Vagina (tissue), 2 donors: Measurements from ENCODE around the gene HSD17B2. TPM values are rescaled to one million over a fixed set of nuclear protein-coding genes. Genes with fewer than 3 reads are reported as not detected.

Experiments used
- DNase-seq, 2 donors: peaks; one replicate each; pipeline ENCODE4 v3.0.0-alpha.2; 2017; ENCODE audit errors: extremely low spot score in 2 of 2
- H3K27ac ChIP-seq: fragments of 200-600 bp; sonication (generic); one replicate; pipeline ENCODE4 v1.5.1; 2019
- H3K27me3 ChIP-seq: fragments of 200-600 bp; sonication (generic); one replicate; pipeline ENCODE4 v1.5.1; 2019
- H3K36me3 ChIP-seq, 2 donors: fragments of 200-600 bp; sonication (generic); one replicate each; pipeline ENCODE4 v1.5.1; 2017 to 2019
- H3K4me1 ChIP-seq: fragments of 200-600 bp; sonication (generic); one replicate; pipeline ENCODE4 v1.5.1; 2019
- H3K4me3 ChIP-seq, 2 donors: fragments of 200-600 bp; sonication (generic); 1 replicate in 1 of 2; 2 replicates in 1 of 2; pipeline ENCODE4 v1.5.1; 2016 to 2019
- H3K9me3 ChIP-seq: fragments of 200-600 bp; sonication (generic); one replicate; pipeline ENCODE4 v1.5.1; 2019
- CTCF ChIP-seq, 3 experiments: fragments of 450-650 bp in 2 of 3; fragments of 200-600 bp in 1 of 3; sonication (generic) in 1 of 3; IDR thresholded peaks; one replicate each; pipeline ENCODE4 v1.5.1; 2017 to 2019; ENCODE audit warnings: antibody characterized with exemption in 3 of 3, mild to moderate bottlenecking in 2 of 3, moderate library complexity in 2 of 3
- POLR2A ChIP-seq, 2 donors: fragments of 450-650 bp; IDR thresholded peaks; one replicate each; pipeline ENCODE4 v1.6.1; 2017; ENCODE audit warnings: antibody characterized with exemption in 2 of 2, mild to moderate bottlenecking in 2 of 2, moderate library complexity in 2 of 2
- POLR2AphosphoS5 ChIP-seq, 2 donors: sonication (generic); formaldehyde crosslinking; IDR thresholded peaks; one replicate each; pipeline ENCODE4 v1.9.0; 2017; ENCODE audit warnings: antibody characterized with exemption in 2 of 2, mild to moderate bottlenecking in 2 of 2, low read depth in 1 of 2; ENCODE audit not compliant: insufficient read depth in 1 of 2
- intact Hi-C: fragments of 100-400 bp; cut with DNase I; formaldehyde crosslinking; loops from one replicate; pipeline ENCODE4 v1.15.1; 2023
- total RNA-seq: library from RNA; depleted of rRNA; stranded (reverse); fragments of >200 nt; gene quantifications from one replicate; pipeline ENCODE4 v1.2.3, GENCODE V29; 2016

HSD17B2 gene
- total RNA-seq, 1 donor from 2014 or later, result 2.9 TPM

GRCh38 chr16:82056550-82056896, 21.5 kb downstream of the HSD17B2 start:
- H3K27ac ChIP-seq, result no peak overlapping the region

GRCh38 chr16:82059161-82059982, 24.3 kb downstream of the HSD17B2 start:
- Histone ChIP-seq H3K4me3 (no peak overlapping the region), H3K9me3 (no peaks in the 10 kb centered on the region), H3K27me3 (no peaks in the 10 kb centered on the region), H3K36me3 (no peaks in the 10 kb centered on the region), H3K4me1 (peaks cover 23% of the 10 kb centered on the region), H3K27ac (no peak overlapping the region)
- intact Hi-C loops, result no loop called here
- TF ChIP-seq POLR2AphosphoS5 (IDR thresholded peaks at IDR 0.05; ENCODE audit: insufficient read depth in 1 of 2, low read depth in 1 of 2), result no peak
- TF ChIP-seq POLR2A (IDR thresholded peaks at IDR 0.05), result no peak
- no peak for TF ChIP-seq CTCF (IDR thresholded peaks at IDR 0.05)
- DNase-seq, result no peak

More at GRCh38 chr16:82056550-82056896, 21.5 kb downstream of the HSD17B2 start:
- no peaks in the 10 kb centered on the region for H3K27me3 ChIP-seq
- H3K36me3 ChIP-seq, result no peaks in the 10 kb centered on the region
- no peaks in the 10 kb centered on the region for H3K9me3 ChIP-seq
- H3K4me1 ChIP-seq, result peaks cover 23% of the 10 kb centered on the region
- no peak overlapping the region for H3K4me3 ChIP-seq
- intact Hi-C loops, result no loop called here
- TF ChIP-seq POLR2AphosphoS5 (IDR thresholded peaks at IDR 0.05; ENCODE audit: insufficient read depth in 1 of 2, low read depth in 1 of 2) (no peak), POLR2A (IDR thresholded peaks at IDR 0.05) (no peak), CTCF (IDR thresholded peaks at IDR 0.05) (no peak)
- DNase-seq, result no peak

- TF ChIP-seq POLR2A (IDR thresholded peaks at IDR 0.05) (no peak), POLR2AphosphoS5 (IDR thresholded peaks at IDR 0.05; ENCODE audit: insufficient read depth in 1 of 2, low read depth in 1 of 2) (no peak), CTCF (IDR thresholded peaks at IDR 0.05) (no peak)
- peaks cover 19% of the 10 kb centered on the region for H3K4me1 ChIP-seq
- intact Hi-C loops, result no loop called here
- no peak for DNase-seq
- no peaks in the 10 kb centered on the region for H3K9me3 ChIP-seq
- no peaks in the 10 kb centered on the region for H3K36me3 ChIP-seq
- no peak overlapping the region for H3K27ac ChIP-seq
- H3K4me3 ChIP-seq, result no peak overlapping the region
- no peaks in the 10 kb centered on the region for H3K27me3 ChIP-seq
Measured at GRCh38 chr16:82059983-82060421, 24.9 kb downstream of the HSD17B2 start.

GRCh38 chr16:82061861-82062525, 26.9 kb downstream of the HSD17B2 start:
- H3K4me1 ChIP-seq, result peaks cover 10% of the 10 kb centered on the region
- no peak for DNase-seq
- no peaks in the 10 kb centered on the region for H3K36me3 ChIP-seq
- H3K4me3 ChIP-seq, result no peak overlapping the region
- intact Hi-C loops, result no loop called here
- no peak overlapping the region for H3K27ac ChIP-seq
- no peak for TF ChIP-seq CTCF (IDR thresholded peaks at IDR 0.05)
- no peak for TF ChIP-seq POLR2A (IDR thresholded peaks at IDR 0.05)
- TF ChIP-seq POLR2AphosphoS5 (IDR thresholded peaks at IDR 0.05; ENCODE audit: insufficient read depth in 1 of 2, low read depth in 1 of 2), result no peak
- H3K9me3 ChIP-seq, result no peaks in the 10 kb centered on the region
- no peaks in the 10 kb centered on the region for H3K27me3 ChIP-seq

- no peaks in the 10 kb centered on the region for H3K27me3 ChIP-seq
- no peaks in the 10 kb centered on the region for H3K9me3 ChIP-seq
- intact Hi-C loops, result no loop called here
- H3K27ac ChIP-seq, result no peak overlapping the region
- no peaks in the 10 kb centered on the region for H3K36me3 ChIP-seq
- DNase-seq, result no peak
- peaks cover 10% of the 10 kb centered on the region for H3K4me1 ChIP-seq
- TF ChIP-seq POLR2A (IDR thresholded peaks at IDR 0.05) (no peak), CTCF (IDR thresholded peaks at IDR 0.05) (no peak), POLR2AphosphoS5 (IDR thresholded peaks at IDR 0.05; ENCODE audit: insufficient read depth in 1 of 2, low read depth in 1 of 2) (no peak)
- H3K4me3 ChIP-seq, result no peak overlapping the region
Measured at GRCh38 chr16:82062645-82063058, 27.6 kb downstream of the HSD17B2 start.
